ENCODE measurements around the gene WWOX.

DNA sequence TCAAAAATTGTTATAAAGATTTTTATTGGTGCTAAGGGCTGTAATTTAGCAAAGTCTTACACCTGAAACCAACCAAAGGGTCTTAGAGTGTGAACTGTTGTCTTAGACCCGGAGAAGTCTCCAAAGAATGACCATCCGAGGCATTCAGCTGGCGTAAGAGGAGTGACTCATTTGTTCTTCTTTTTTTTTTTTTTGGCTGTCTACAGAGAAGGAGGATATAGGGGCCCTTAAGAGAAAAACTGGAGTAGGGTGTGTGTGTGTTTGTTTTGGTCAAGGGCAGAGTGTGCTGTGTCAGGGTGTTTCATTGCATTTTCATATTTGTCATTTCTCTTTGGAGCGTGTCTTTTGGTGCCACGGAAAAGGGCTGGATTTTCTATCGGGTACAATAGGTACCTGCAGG is 508.0 kb downstream of the WWOX start:
- TF ChIP-seq GLIS3 (CRISPR knock-in tag; IDR thresholded peaks at IDR 0.05): no peak
- TF ChIP-seq TOX (CRISPR knock-in tag; IDR thresholded peaks at IDR 0.05; ENCODE audit: borderline replicate concordance): no peak
- TF ChIP-seq CSDC2 (CRISPR knock-in tag; IDR thresholded peaks at IDR 0.05): no peak
- no peak for TF ChIP-seq ARNTL (CRISPR knock-in tag; IDR thresholded peaks at IDR 0.05; ENCODE audit: borderline replicate concordance, low read depth)
- TF ChIP-seq ZFP3 (CRISPR knock-in tag; IDR thresholded peaks at IDR 0.05): no peak
- TF ChIP-seq, protein P1, sequence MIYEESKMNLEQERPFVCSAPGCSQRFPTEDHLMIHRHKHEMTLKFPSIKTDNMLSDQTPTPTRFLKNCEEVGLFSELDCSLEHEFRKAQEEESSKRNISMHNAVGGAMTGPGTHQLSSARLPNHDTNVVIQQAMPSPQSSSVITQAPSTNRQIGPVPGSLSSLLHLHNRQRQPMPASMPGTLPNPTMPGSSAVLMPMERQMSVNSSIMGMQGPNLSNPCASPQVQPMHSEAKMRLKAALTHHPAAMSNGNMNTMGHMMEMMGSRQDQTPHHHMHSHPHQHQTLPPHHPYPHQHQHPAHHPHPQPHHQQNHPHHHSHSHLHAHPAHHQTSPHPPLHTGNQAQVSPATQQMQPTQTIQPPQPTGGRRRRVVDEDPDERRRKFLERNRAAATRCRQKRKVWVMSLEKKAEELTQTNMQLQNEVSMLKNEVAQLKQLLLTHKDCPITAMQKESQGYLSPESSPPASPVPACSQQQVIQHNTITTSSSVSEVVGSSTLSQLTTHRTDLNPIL (CRISPR knock-in tag; IDR thresholded peaks at IDR 0.05; ENCODE audit: low read depth): no peak

All from SK-N-SH treated with all-trans-retinoic acid at 6 μM for 48 hours (cell line).